GM18508 (cell line): Measurements from ENCODE around the gene DGLUCY.
"Not testable (repeated sequence)": the region's sequence is repeated elsewhere in the genome, so short reads cannot be mapped to it uniquely, and the experiment has no call there.

Experiments
- ATAC-seq: cut with Tn5 transposase; IDR thresholded peaks from one replicate; pipeline ENCODE4 v1.9.1; 2021; ENCODE audit warnings: moderate number of reproducible peaks; ENCODE audit not compliant: insufficient read depth, unreplicated experiment

Gene DGLUCY

DNA sequence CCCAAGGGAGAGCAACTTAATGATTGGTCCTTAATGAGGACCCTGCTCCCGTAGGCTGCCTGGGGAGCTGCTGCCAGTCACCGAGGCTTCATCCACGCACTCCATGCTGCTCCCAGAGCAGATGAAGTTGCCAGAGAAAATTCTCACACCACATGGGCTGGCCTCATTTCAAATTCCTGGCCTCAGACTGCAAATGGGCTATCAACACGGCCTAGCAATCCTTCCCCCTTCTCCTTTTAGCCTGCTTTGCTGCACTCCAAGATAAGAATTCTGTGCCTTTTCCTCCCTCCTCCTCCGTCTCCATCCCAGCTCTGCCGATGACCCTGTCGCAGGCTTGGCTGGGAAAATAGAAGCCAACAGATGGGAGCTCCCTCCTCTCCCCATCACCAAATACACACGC is 10.8 kb upstream of the DGLUCY start:
- no peak for ATAC-seq

GRCh38 chr14:91108941-91109611 is 4.8 kb upstream of the DGLUCY start:
- no peak for ATAC-seq

DNA sequence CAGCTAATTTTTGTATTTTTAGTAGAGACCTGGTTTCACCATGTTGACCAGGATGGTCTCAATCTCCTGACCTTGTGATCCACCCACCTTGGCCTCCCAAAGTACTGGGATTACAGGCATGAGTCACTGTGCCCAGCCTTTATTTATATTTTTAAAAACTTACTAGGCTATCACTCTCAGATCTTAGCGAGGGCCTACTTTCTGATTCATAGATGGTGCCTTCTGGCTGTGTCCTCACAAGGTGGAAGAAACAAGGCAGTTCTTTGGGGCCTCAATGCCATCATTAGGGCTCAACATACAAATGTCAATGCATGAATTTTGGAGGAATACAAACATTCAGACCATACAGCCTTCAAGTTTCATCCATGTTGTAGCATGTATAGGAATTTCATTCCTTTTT is 2.4 kb upstream of the DGLUCY start:
- ATAC-seq: no peak

DNA sequence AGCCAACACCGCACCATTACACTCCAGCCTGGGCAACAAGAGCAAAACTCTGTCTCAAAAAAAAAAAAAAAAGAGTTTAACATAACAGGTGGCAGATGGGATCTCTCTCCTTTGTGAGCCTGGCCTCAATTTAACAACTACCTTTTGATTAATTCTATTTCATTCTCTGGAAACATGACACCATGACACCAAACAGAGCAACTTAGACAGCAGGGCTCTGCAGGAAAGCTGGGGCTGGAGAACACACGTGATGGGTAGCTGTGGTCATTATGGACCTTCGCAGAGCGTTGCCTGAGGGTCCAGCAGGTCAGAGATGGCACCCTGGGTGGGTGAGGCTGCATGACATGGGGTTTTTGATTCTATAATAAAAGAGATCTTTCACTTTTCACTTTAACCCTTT is 1.7 kb upstream of the DGLUCY start:
- ATAC-seq: no peak

GRCh38 chr14:91114079-91115065 is 499 bp downstream of the DGLUCY start:
- peak; percentile 70 for ATAC-seq

- no peak for ATAC-seq
Observed at GRCh38 chr14:91115986-91116770, 2.3 kb downstream of the DGLUCY start.

- ATAC-seq: no peak
Observed at GRCh38 chr14:91116913-91117588, 3.2 kb downstream of the DGLUCY start.

GRCh38 chr14:91117960-91118359 is 4.1 kb downstream of the DGLUCY start:
- no peak for ATAC-seq

- no peak for ATAC-seq
Observed at GRCh38 chr14:91118511-91119068, 4.7 kb downstream of the DGLUCY start.

- no peak for ATAC-seq
Observed at GRCh38 chr14:91119556-91120311, 5.9 kb downstream of the DGLUCY start.

- no peak for ATAC-seq
Observed at GRCh38 chr14:91123201-91123600, 9.3 kb downstream of the DGLUCY start.

- not testable (repeated sequence) for ATAC-seq
Observed at GRCh38 chr14:91124406-91125270, 10.8 kb downstream of the DGLUCY start.

DNA sequence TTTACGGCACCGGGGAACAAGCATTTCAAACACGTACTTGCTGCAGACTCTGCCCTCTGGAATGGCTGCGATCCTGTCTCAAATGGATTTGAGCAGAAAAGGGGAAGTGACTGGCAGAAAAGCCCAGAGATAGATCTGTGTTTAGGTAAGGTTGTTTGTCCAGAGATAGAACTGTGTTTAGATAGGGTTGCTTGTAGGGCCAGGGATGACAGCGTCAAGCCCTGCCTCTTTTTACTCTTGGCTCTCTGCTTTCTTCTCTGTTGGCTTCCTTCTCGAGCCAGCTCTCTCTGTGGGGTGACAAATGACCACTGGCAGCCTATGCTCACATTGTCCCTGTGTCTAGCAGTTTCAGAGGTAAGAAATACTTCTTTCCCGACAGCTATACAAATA is 11.4 kb downstream of the DGLUCY start:
- no peak for ATAC-seq

DNA sequence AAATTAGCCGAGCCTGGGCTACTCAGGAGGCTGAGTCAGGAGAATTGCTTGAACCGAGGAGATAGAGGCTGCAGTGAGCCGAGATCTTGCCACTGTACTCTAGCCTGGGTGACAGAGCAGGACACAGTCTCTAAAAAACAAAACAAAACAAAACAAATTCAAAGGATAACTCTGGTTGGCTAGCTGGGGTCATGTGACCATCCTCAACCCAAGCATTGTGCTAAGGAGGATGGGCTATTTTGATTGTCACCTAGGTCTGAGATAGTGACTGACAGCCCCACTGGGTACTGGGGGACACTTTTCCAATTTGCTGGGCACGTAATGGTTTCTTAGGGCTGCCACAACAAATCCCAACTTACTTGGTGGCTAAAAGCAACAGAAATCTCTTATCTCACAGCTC is 11.9 kb downstream of the DGLUCY start:
- ATAC-seq: no peak

- no peak for ATAC-seq
Observed at GRCh38 chr14:91126761-91127160, 12.9 kb downstream of the DGLUCY start.

GRCh38 chr14:91127401-91127801 is 13.5 kb downstream of the DGLUCY start:
- no peak for ATAC-seq

GRCh38 chr14:91127924-91128323 is 14.1 kb downstream of the DGLUCY start:
- ATAC-seq: no peak

- ATAC-seq: no peak
Observed at GRCh38 chr14:91128699-91129098, 14.8 kb downstream of the DGLUCY start.
